NT2/D1 (cell line): ENCODE data around the gene PMVK.

Experiments
- SUZ12 ChIP-seq: IDR thresholded peaks from 2 replicates; pipeline ENCODE4 v1.6.1; 2011; ENCODE audit not compliant: insufficient read length, insufficient read depth; ENCODE audit errors: extremely low read depth
- ZNF274 ChIP-seq: IDR thresholded peaks from 2 replicates; pipeline ENCODE4 v1.6.1; 2011; ENCODE audit warnings: mild to moderate bottlenecking, low read depth, low read length

- TF ChIP-seq SUZ12: no peak
- no peak for TF ChIP-seq ZNF274
Measured at GRCh38 chr1:154961207-154962155, 25.0 kb upstream of the PMVK start, which contains the start of gene PYGO2.
